ENCODE measurements around the gene ANKRD45.
"Not testable (repeated sequence)": the region's sequence is repeated elsewhere in the genome, so short reads cannot be mapped to it uniquely, and the experiment has no call there.

Gene ANKRD45

DNA sequence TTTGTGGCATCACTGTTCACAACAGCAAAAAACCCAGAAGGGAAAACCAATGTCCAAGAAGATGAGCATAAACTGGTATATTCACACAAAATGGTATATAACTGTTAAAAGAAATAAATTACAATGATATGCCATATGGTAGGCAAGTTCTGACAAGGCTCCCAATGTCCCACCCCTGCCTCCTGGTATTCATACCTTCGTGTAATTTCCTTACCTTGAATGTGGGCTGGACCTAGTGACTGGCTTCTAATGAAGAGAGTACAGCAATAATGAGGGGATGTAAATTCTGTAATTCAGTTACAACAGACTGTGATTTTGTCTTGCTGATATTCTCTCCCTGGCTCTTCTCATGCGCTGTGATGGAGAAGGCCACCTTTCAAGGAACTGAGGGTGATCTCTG is 9.3 kb downstream of the ANKRD45 start:
- 100% methylated on average over 2 of the region's 2 CpGs for WGBS (ENCODE audit: insufficient coverage)
- Histone ChIP-seq H3K4me1 (ENCODE audit: control extremely low read depth in 1 of 4, control insufficient read depth in 4 of 4, insufficient read depth in 4 of 4, low read length in 3 of 4) (peaks cover 0 to 7% (median under 1%) of the 10 kb centered on the region in 4 experiments), H3K27me3 (replicated peaks in 2 of 5; ENCODE audit: control insufficient read depth in 4 of 5, insufficient read depth in 5 of 5, low read length in 4 of 5) (peaks cover 0 to 2% (median 0%) of the 10 kb centered on the region in 5 experiments), H3K36me3 (ENCODE audit: control insufficient read depth in 4 of 4, insufficient read depth in 4 of 4, low read length in 3 of 4) (no peaks in the 10 kb centered on the region), H3K4me3 (ENCODE audit: control insufficient read depth in 1 of 7, extremely low read depth in 1 of 7, insufficient read depth in 4 of 7, low read depth in 2 of 7, low read length in 6 of 7) (no peak overlapping the region), H3K9me3 (ENCODE audit: control extremely low read depth in 1 of 5, control insufficient read depth in 4 of 5, insufficient read depth in 2 of 5, low read depth in 1 of 5, low read length in 4 of 5) (peaks cover 0 to 4% (median 3%) of the 10 kb centered on the region in 5 experiments), H3K27ac (ENCODE audit: insufficient read depth in 1 of 2, low read depth in 1 of 2, low read length in 2 of 2, poor library complexity in 1 of 2, severe bottlenecking in 2 of 2) (no peak overlapping the region)
- ChIA-PET POLR2A (no interaction called here), CTCF (no interaction called here)
- DNase-seq = no peak

DNA sequence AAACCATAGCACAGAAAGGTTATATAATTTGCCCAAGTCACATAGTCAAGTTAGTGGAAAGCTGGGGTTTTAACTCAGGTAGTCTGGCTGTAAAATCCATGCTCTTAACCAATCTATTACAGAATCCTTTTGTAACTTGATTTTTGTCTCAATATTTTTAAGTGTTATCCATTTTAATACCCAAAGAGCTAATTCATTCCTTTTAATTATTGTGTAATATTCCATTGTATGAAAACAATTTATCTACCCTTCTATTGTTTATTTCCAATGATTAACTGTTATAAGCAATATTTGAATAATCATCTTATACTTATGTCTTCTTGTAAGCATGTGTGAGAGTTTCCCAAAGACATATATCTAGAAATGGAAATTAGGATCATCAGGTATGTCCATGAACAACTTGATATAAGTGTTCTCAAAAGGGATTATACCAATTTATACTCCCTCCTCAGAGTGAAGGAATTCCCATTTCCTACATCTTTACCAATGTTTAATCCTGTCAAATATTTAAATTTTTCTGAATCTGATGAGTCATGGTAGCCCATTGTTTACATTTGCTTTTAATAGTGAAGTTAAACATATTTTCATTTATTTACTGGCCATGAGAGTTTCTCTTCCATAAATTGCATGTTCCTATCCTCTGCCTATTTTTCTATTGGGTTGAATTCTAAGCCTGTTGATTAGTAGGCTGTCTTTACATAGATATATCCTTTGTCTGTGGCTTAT is 20.6 kb downstream of the ANKRD45 start:
- Histone ChIP-seq H3K36me3 (ENCODE audit: control insufficient read depth in 4 of 4, insufficient read depth in 4 of 4, low read length in 3 of 4) (no peaks in the 10 kb centered on the region), H3K4me1 (ENCODE audit: control extremely low read depth in 1 of 4, control insufficient read depth in 4 of 4, insufficient read depth in 4 of 4, low read length in 3 of 4) (no peaks in the 10 kb centered on the region), H3K4me3 (ENCODE audit: control insufficient read depth in 1 of 7, extremely low read depth in 1 of 7, insufficient read depth in 4 of 7, low read depth in 2 of 7, low read length in 6 of 7) (no peak overlapping the region), H3K27ac (ENCODE audit: insufficient read depth in 1 of 2, low read depth in 1 of 2, low read length in 2 of 2, poor library complexity in 1 of 2, severe bottlenecking in 2 of 2) (no peak overlapping the region), H3K9me3 (ENCODE audit: control extremely low read depth in 1 of 5, control insufficient read depth in 4 of 5, insufficient read depth in 2 of 5, low read depth in 1 of 5, low read length in 4 of 5) (no peaks in the 10 kb centered on the region), H3K27me3 (replicated peaks in 2 of 5; ENCODE audit: control insufficient read depth in 4 of 5, insufficient read depth in 5 of 5, low read length in 4 of 5) (no peaks in the 10 kb centered on the region)
- ChIA-PET CTCF (no interaction called here), POLR2A (no interaction called here)
- DNase-seq = no peak

- Histone ChIP-seq H3K4me1 (ENCODE audit: control extremely low read depth in 1 of 4, control insufficient read depth in 4 of 4, insufficient read depth in 4 of 4, low read length in 3 of 4) (no peaks in the 10 kb centered on the region), H3K36me3 (ENCODE audit: control insufficient read depth in 4 of 4, insufficient read depth in 4 of 4, low read length in 3 of 4) (no peaks in the 10 kb centered on the region), H3K27me3 (replicated peaks in 2 of 5; ENCODE audit: control insufficient read depth in 4 of 5, insufficient read depth in 5 of 5, low read length in 4 of 5) (no peaks in the 10 kb centered on the region), H3K9me3 (ENCODE audit: control extremely low read depth in 1 of 5, control insufficient read depth in 4 of 5, insufficient read depth in 2 of 5, low read depth in 1 of 5, low read length in 4 of 5) (no peaks in the 10 kb centered on the region), H3K27ac (ENCODE audit: insufficient read depth in 1 of 2, low read depth in 1 of 2, low read length in 2 of 2, poor library complexity in 1 of 2, severe bottlenecking in 2 of 2) (no peak overlapping the region), H3K4me3 (ENCODE audit: control insufficient read depth in 1 of 7, extremely low read depth in 1 of 7, insufficient read depth in 4 of 7, low read depth in 2 of 7, low read length in 6 of 7) (no peak overlapping the region)
- CTCF ChIA-PET = no interaction called here
- no CpG with 5 or more reads among the region's 3 CpGs for WGBS (ENCODE audit: insufficient coverage)
- POLR2A ChIA-PET = no interaction called here
- no peak for DNase-seq
Measured at GRCh38 chr1:173646656-173647055, 23.0 kb downstream of the ANKRD45 start.

- DNase-seq; H3K4me3 ChIP-seq (ENCODE audit: control insufficient read depth in 1 of 7, extremely low read depth in 1 of 7, insufficient read depth in 4 of 7, low read depth in 2 of 7, low read length in 6 of 7); H3K36me3 ChIP-seq (ENCODE audit: control insufficient read depth in 4 of 4, insufficient read depth in 4 of 4, low read length in 3 of 4); CTCF ChIA-PET; H3K27ac ChIP-seq (ENCODE audit: insufficient read depth in 1 of 2, low read depth in 1 of 2, low read length in 2 of 2, poor library complexity in 1 of 2, severe bottlenecking in 2 of 2); H3K4me1 ChIP-seq (ENCODE audit: control extremely low read depth in 1 of 4, control insufficient read depth in 4 of 4, insufficient read depth in 4 of 4, low read length in 3 of 4); POLR2A ChIA-PET; H3K27me3 ChIP-seq (replicated peaks in 2 of 5; ENCODE audit: control insufficient read depth in 4 of 5, insufficient read depth in 5 of 5, low read length in 4 of 5); H3K9me3 ChIP-seq (ENCODE audit: control extremely low read depth in 1 of 5, control insufficient read depth in 4 of 5, insufficient read depth in 2 of 5, low read depth in 1 of 5, low read length in 4 of 5): not testable (repeated sequence)
- 100% methylated on average over 4 of the region's 4 CpGs for WGBS (ENCODE audit: insufficient coverage)
Measured at GRCh38 chr1:173642450-173643139, 27.1 kb downstream of the ANKRD45 start.

DNA sequence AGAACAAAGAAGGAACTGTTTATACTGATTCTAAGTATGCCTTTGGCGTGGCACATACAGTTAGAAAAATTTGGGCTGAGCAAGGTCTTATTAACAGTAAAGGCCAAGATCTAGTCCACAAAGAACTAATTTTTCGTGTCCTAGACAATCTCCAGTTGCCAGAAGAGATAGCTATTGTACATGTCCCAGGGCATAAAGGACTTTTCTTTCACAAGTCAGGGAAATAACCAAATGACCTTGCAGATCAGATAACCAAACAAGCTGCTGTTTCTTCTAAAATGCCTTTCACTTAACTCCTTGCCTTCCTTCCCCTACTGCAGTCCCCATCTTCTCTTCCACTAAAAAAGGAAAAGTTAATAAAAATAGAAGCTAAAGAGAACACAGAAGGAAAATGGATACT is 30.5 kb downstream of the ANKRD45 start:
- DNase-seq = no peak
- ChIA-PET POLR2A (no interaction called here), CTCF (no interaction called here)
- H3K36me3 ChIP-seq (ENCODE audit: control insufficient read depth in 4 of 4, insufficient read depth in 4 of 4, low read length in 3 of 4) = no peaks in the 10 kb centered on the region
- H3K27ac ChIP-seq (ENCODE audit: insufficient read depth in 1 of 2, low read depth in 1 of 2, low read length in 2 of 2, poor library complexity in 1 of 2, severe bottlenecking in 2 of 2) = no peak overlapping the region
- H3K27me3 ChIP-seq (replicated peaks in 2 of 5; ENCODE audit: control insufficient read depth in 4 of 5, insufficient read depth in 5 of 5, low read length in 4 of 5) = no peaks in the 10 kb centered on the region
- peaks cover 0 to 6% (median 0%) of the 10 kb centered on the region in 5 experiments for H3K9me3 ChIP-seq (ENCODE audit: control extremely low read depth in 1 of 5, control insufficient read depth in 4 of 5, insufficient read depth in 2 of 5, low read depth in 1 of 5, low read length in 4 of 5)
- 87% methylated on average over 2 of the region's 2 CpGs for WGBS (ENCODE audit: insufficient coverage)
- no peak overlapping the region for H3K4me3 ChIP-seq (ENCODE audit: control insufficient read depth in 1 of 7, extremely low read depth in 1 of 7, insufficient read depth in 4 of 7, low read depth in 2 of 7, low read length in 6 of 7)
- H3K4me1 ChIP-seq (ENCODE audit: control extremely low read depth in 1 of 4, control insufficient read depth in 4 of 4, insufficient read depth in 4 of 4, low read length in 3 of 4) = no peaks in the 10 kb centered on the region

DNA sequence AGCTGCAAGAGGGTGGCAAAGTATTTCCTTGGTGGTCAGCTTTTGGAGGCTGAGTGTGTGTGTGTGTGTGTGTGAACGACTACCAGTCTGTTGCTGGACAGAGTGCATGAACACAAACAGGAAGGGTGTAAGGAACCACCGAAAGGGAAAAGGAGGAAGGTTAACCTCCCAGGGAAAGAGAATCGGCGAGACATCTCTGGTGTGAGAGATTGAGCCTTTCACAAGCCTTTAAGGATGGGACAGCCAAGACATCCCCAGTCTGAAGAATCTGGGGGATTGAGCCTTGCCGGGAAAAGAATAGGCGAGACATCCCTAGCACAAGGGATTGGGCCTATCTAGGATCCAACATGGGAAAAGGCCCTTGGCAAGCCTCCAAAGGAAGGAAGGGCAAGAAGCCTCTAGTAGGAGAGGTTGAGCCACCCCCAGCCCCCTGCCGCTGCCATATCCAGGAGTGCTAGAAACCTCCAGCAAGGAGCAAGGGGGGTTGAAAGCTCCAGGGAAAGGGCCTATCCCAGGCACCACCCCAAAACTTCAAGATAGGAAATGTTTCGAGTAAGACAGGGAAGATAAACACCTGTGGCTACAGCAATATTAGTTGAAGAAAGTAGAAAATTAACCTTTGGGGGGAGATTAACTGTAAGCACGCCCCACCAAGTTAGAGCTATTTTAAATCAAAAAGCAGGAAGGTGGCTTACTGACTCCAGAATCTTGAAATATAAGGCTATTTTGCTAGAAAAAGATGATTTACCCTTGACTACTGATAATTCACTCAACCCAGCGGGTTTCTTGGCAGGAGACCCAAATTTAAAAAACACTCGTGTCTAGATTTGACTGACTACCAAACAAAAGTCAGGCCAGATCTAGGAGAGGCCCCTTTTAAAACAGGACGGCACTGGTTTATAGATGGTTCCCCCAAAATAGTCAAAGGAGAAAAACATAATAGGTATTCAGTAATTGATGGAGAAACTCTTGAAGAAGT is 31.3 kb downstream of the ANKRD45 start:
- H3K27ac ChIP-seq (ENCODE audit: insufficient read depth in 1 of 2, low read depth in 1 of 2, low read length in 2 of 2, poor library complexity in 1 of 2, severe bottlenecking in 2 of 2) = no peak overlapping the region
- peaks cover 0 to 6% (median 0%) of the 10 kb centered on the region in 5 experiments for H3K9me3 ChIP-seq (ENCODE audit: control extremely low read depth in 1 of 5, control insufficient read depth in 4 of 5, insufficient read depth in 2 of 5, low read depth in 1 of 5, low read length in 4 of 5)
- DNase-seq = no peak
- H3K27me3 ChIP-seq (replicated peaks in 2 of 5; ENCODE audit: control insufficient read depth in 4 of 5, insufficient read depth in 5 of 5, low read length in 4 of 5) = no peaks in the 10 kb centered on the region
- no peak overlapping the region for H3K4me3 ChIP-seq (ENCODE audit: control insufficient read depth in 1 of 7, extremely low read depth in 1 of 7, insufficient read depth in 4 of 7, low read depth in 2 of 7, low read length in 6 of 7)
- POLR2A ChIA-PET = no interaction called here
- 95% methylated on average over 10 of the region's 12 CpGs for WGBS (ENCODE audit: insufficient coverage)
- no peaks in the 10 kb centered on the region for H3K36me3 ChIP-seq (ENCODE audit: control insufficient read depth in 4 of 4, insufficient read depth in 4 of 4, low read length in 3 of 4)
- H3K4me1 ChIP-seq (ENCODE audit: control extremely low read depth in 1 of 4, control insufficient read depth in 4 of 4, insufficient read depth in 4 of 4, low read length in 3 of 4) = no peaks in the 10 kb centered on the region
- CTCF ChIA-PET = no interaction called here

Measured in common myeloid progenitor, CD34-positive (primary cell).